H9 (cell line): ENCODE measurements around the gene NET1. TPM values are rescaled to one million over a fixed set of nuclear protein-coding genes. Genes with fewer than 3 reads are reported as not detected.
A peak's percentile ranks its signal among the peaks of the same experiment; 100 is the strongest.

Source experiments
- DNase-seq: peaks from one replicate; pipeline ENCODE4 v3.0.0-alpha.2; 2017
- H2AFZ ChIP-seq: one replicate; pipeline ENCODE4 v1.6.1; 2013; ENCODE audit warnings: mild to moderate bottlenecking, low read length, control low read depth, moderate library complexity
- H2AK5ac ChIP-seq: 2 replicates; pipeline ENCODE4 v1.6.1; 2013; ENCODE audit warnings: low read length, control low read depth, mixed read lengths; ENCODE audit not compliant: insufficient read length
- H2BK120ac ChIP-seq: one replicate; pipeline ENCODE4 v1.6.1; 2013; ENCODE audit warnings: low read depth, mild to moderate bottlenecking, low read length, control low read depth, inconsistent platforms; ENCODE audit not compliant: poor library complexity, severe bottlenecking
- H2BK12ac ChIP-seq: 2 replicates; pipeline ENCODE4 v1.6.1; 2013; ENCODE audit warnings: low read length, control low read depth, mixed read lengths, low read depth; ENCODE audit not compliant: insufficient read length
- H2BK15ac ChIP-seq: 2 replicates; pipeline ENCODE4 v1.6.1; 2013; ENCODE audit warnings: low read depth, low read length, control low read depth
- H2BK20ac ChIP-seq: one replicate; pipeline ENCODE4 v1.6.1; 2013; ENCODE audit warnings: low read depth, mild to moderate bottlenecking, low read length, control low read depth, inconsistent platforms; ENCODE audit not compliant: poor library complexity, severe bottlenecking
- H2BK5ac ChIP-seq: 2 replicates; pipeline ENCODE4 v1.6.1; 2013; ENCODE audit warnings: low read length, control low read depth, mixed read lengths; ENCODE audit not compliant: insufficient read length
- H3K14ac ChIP-seq: 2 replicates; pipeline ENCODE4 v1.6.1; 2013; ENCODE audit warnings: low read length, control low read depth; ENCODE audit not compliant: insufficient read depth
- H3K18ac ChIP-seq: 2 replicates; pipeline ENCODE4 v1.6.1; 2013; ENCODE audit warnings: low read depth, mild to moderate bottlenecking, mixed read lengths, low read length, control low read depth; ENCODE audit not compliant: insufficient read length
- H3K23ac ChIP-seq: 2 replicates; pipeline ENCODE4 v1.6.1; 2013; ENCODE audit warnings: low read length, control low read depth, mixed read lengths, low read depth; ENCODE audit not compliant: insufficient read length
- H3K23me2 ChIP-seq: 2 replicates; pipeline ENCODE4 v1.6.1; 2013; ENCODE audit warnings: low read depth, mild to moderate bottlenecking, mixed read lengths, low read length, control low read depth; ENCODE audit not compliant: insufficient read length, poor library complexity, severe bottlenecking
- H3K27ac ChIP-seq: 2 replicates; pipeline ENCODE4 v1.5.1; 2013; ENCODE audit warnings: low read length, control low read depth, mixed read lengths, low read depth; ENCODE audit not compliant: insufficient read length
- H3K27me3 ChIP-seq: 2 replicates; pipeline ENCODE4 v1.6.1; 2013; ENCODE audit warnings: low read length, control low read depth, inconsistent platforms; ENCODE audit not compliant: insufficient read depth
- H3K4ac ChIP-seq: 2 replicates; pipeline ENCODE4 v1.6.1; 2013; ENCODE audit warnings: low read depth, mild to moderate bottlenecking, control low read depth, inconsistent platforms, low read length, moderate library complexity
- H3K4me1 ChIP-seq: 2 replicates; pipeline ENCODE4 v1.6.1; 2013; ENCODE audit warnings: low read length, control low read depth, inconsistent platforms; ENCODE audit not compliant: insufficient read depth
- H3K4me2 ChIP-seq: 2 replicates; pipeline ENCODE4 v1.6.1; 2013; ENCODE audit warnings: low read length, control low read depth, mixed read lengths; ENCODE audit not compliant: insufficient read length, insufficient read depth
- H3K56ac ChIP-seq: 2 replicates; pipeline ENCODE4 v1.6.1; 2013; ENCODE audit warnings: low read depth, mild to moderate bottlenecking, mixed read lengths, low read length, control low read depth; ENCODE audit not compliant: insufficient read length
- H3K79me1 ChIP-seq: 2 replicates; pipeline ENCODE4 v1.6.1; 2013; ENCODE audit warnings: low read depth, mild to moderate bottlenecking, moderate library complexity, low read length, control low read depth, inconsistent platforms; ENCODE audit not compliant: insufficient read depth, poor library complexity, severe bottlenecking
- H3K79me2 ChIP-seq: 2 replicates; pipeline ENCODE4 v1.6.1; 2013; ENCODE audit warnings: low read length, control low read depth, inconsistent platforms; ENCODE audit not compliant: insufficient read depth
- H3K9ac ChIP-seq: 2 replicates; pipeline ENCODE4 v1.6.1; 2013; ENCODE audit warnings: low read length, control low read depth, mixed read lengths; ENCODE audit not compliant: insufficient read length; ENCODE audit errors: extremely low read depth
- H3K9me3 ChIP-seq: one replicate; pipeline ENCODE4 v1.6.1; 2013; ENCODE audit warnings: low read depth, low read length, inconsistent platforms; ENCODE audit not compliant: control insufficient read depth
- H3T11ph ChIP-seq: one replicate; pipeline ENCODE4 v1.6.1; 2013; ENCODE audit warnings: mild to moderate bottlenecking, low read length, control low read depth, inconsistent platforms
- H4K20me1 ChIP-seq: one replicate; pipeline ENCODE4 v1.6.1; 2013; ENCODE audit not compliant: control insufficient read depth, insufficient read length, insufficient read depth
- H4K5ac ChIP-seq: 2 replicates; pipeline ENCODE4 v1.6.1; 2013; ENCODE audit warnings: low read depth, mild to moderate bottlenecking, mixed read lengths, low read length, control low read depth; ENCODE audit not compliant: insufficient read length
- H4K8ac ChIP-seq: replicated peaks from 2 replicates; pipeline ENCODE4 v1.6.1; 2013; ENCODE audit warnings: low read length, control low read depth, mixed read lengths, low read depth; ENCODE audit not compliant: insufficient read length
- H4K91ac ChIP-seq: 2 replicates; pipeline ENCODE4 v1.6.1; 2013; ENCODE audit warnings: low read depth, mild to moderate bottlenecking, moderate library complexity, mixed read lengths, low read length, control low read depth; ENCODE audit not compliant: insufficient read length
- H3K27ac Mint-ChIP-seq, 3 experiments: 2 replicates in 2 of 3; 3 replicates in 1 of 3; pipeline ENCODE4 v1.8.0; 2020 to 2021; ENCODE audit warnings: mixed read lengths in 3 of 3, mild to moderate bottlenecking in 1 of 3, moderate library complexity in 1 of 3
- H3K27me3 Mint-ChIP-seq: 2 replicates; pipeline ENCODE4 v1.8.0; 2021; ENCODE audit warnings: low read depth, mild to moderate bottlenecking, moderate library complexity, mixed read lengths
- H3K36me3 Mint-ChIP-seq, 3 experiments: 2 replicates in 2 of 3; 3 replicates in 1 of 3; pipeline ENCODE4 v1.8.0; 2020 to 2021; ENCODE audit warnings: low read depth in 3 of 3, mixed read lengths in 3 of 3; ENCODE audit not compliant: insufficient read depth in 1 of 3
- H3K4me1 Mint-ChIP-seq, 2 experiments: 2 replicates each; pipeline ENCODE4 v1.8.0; 2020; ENCODE audit warnings: mixed read lengths in 2 of 2
- H3K4me3 Mint-ChIP-seq, 2 experiments: 2 replicates in 1 of 2; 3 replicates in 1 of 2; pipeline ENCODE4 v1.8.0; 2020 to 2021; ENCODE audit warnings: mild to moderate bottlenecking in 2 of 2, mixed read lengths in 2 of 2, moderate library complexity in 1 of 2
- H3K9me3 Mint-ChIP-seq, 2 experiments: 2 replicates in 1 of 2; 3 replicates in 1 of 2; pipeline ENCODE4 v1.8.0; 2020; ENCODE audit warnings: mild to moderate bottlenecking in 2 of 2, mixed read lengths in 2 of 2, moderate library complexity in 1 of 2
- WGBS: extraction: QIAGEN DNeasy Blood & Tissue Kit; methylation state at CpG from one replicate; pipeline ENCODE4 v1.1.7; 2013; ENCODE audit warnings: missing lambda C conversion rate, low lambda C conversion rate, mixed read lengths; ENCODE audit not compliant: insufficient read length; ENCODE audit errors: extremely low coverage; 5-methylcytosine and 5-hydroxymethylcytosine counted together
- total RNA-seq: library from RNA; stranded (reverse); gene quantifications from 2 replicates; pipeline ENCODE4 v1.2.1, GENCODE V29; 2021
- TF ChIP-seq, protein P1 (sequence below): fragments of 200-600 bp; sonication (generic); conservative IDR thresholded peaks from 3 replicates; pipeline ENCODE4 v1.8.0; 2021; ENCODE audit warnings: antibody characterized with exemption, mild to moderate bottlenecking

NET1 gene
- total RNA-seq, 1 experiment from 2014 or later: 50.6 TPM

DNA sequence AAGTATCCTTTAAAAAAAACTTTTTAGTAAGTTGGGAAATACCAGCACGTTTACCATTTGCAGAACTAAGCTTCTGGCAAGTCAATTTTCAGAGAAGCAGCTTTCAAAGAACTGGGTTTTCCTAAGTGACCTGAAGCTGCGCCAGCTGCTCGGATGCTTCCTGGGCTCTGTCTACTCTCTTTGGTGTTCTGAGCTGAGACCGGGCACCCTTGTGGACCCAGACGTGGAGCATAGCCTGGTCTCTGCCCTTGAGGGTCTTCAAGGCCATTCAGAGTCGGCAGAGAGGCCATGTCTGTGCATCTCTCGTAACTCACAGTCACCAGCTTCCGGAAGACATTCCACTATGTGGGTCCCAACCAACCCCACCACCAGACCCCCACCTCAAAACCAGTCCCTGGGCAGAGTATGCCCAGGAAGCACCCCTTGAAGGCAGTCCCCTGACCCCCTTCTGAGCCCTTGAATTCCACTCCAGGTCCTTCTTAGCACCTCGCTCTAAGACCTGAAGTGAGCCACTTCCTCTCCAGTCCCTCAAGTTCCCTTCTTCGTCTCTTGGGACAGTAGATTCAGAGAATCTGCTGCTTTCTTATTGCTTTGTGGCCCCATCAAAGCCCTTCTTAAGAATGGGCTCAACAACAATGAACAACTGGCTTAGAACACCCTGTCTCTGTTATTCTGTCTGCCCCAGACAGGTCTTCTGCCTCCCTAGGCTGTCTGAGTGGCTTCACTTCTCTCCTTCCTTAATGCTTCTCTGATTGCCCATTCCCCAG, 78.5 kb downstream of the NET1 start:
- Histone ChIP-seq H3K4me1 (no peaks in the 10 kb centered on the region; the same call in 1 of the 2 replicates), H4K20me1 (no peaks in the 10 kb centered on the region), H2BK20ac (no peak overlapping the region), H2AK5ac (no peak overlapping the region), H3K23ac (no peak overlapping the region), H3K27me3 (no peaks in the 10 kb centered on the region), H3K18ac (no peak overlapping the region), H2BK120ac (no peak overlapping the region), H3K9me3 (peaks cover 6% of the 10 kb centered on the region), H3K23me2 (no peaks in the 10 kb centered on the region), H2BK12ac (no peak overlapping the region), H2BK15ac (no peak overlapping the region), H2BK5ac (no peak overlapping the region), H4K8ac (no peak overlapping the region), H3K4me2 (no peak overlapping the region), H3K27ac (no peak overlapping the region), H4K5ac (no peak overlapping the region), H3K79me1 (no peaks in the 10 kb centered on the region), H3K56ac (no peak overlapping the region), H3T11ph (no peak overlapping the region), H3K79me2 (no peaks in the 10 kb centered on the region), H3K14ac (no peak overlapping the region), H3K4ac (no peak overlapping the region), H2AFZ (no peak overlapping the region), H3K9ac (no peak overlapping the region), H4K91ac (no peak overlapping the region)
- WGBS: no CpG with 5 or more reads among the region's 10 CpGs
- Mint-ChIP-seq H3K4me1 (peaks cover 28 to 35% of the 10 kb centered on the region in 2 experiments), H3K9me3 (peaks cover 9 to 11% of the 10 kb centered on the region in 2 experiments), H3K27ac (peak overlapping the region in 2 of 3 experiments; percentile 34 to 77; a peak in 3 of 7 replicates), H3K27me3 (peaks cover 4% of the 10 kb centered on the region), H3K4me3 (no peak overlapping the region), H3K36me3 (peaks cover 3 to 11% (median 5%) of the 10 kb centered on the region in 3 experiments)
- no peak for DNase-seq
- TF ChIP-seq, protein P1, sequence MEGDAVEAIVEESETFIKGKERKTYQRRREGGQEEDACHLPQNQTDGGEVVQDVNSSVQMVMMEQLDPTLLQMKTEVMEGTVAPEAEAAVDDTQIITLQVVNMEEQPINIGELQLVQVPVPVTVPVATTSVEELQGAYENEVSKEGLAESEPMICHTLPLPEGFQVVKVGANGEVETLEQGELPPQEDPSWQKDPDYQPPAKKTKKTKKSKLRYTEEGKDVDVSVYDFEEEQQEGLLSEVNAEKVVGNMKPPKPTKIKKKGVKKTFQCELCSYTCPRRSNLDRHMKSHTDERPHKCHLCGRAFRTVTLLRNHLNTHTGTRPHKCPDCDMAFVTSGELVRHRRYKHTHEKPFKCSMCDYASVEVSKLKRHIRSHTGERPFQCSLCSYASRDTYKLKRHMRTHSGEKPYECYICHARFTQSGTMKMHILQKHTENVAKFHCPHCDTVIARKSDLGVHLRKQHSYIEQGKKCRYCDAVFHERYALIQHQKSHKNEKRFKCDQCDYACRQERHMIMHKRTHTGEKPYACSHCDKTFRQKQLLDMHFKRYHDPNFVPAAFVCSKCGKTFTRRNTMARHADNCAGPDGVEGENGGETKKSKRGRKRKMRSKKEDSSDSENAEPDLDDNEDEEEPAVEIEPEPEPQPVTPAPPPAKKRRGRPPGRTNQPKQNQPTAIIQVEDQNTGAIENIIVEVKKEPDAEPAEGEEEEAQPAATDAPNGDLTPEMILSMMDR: no peak
